ENCODE results near the gene TTLL10. TPM values are rescaled to one million over a fixed set of nuclear protein-coding genes. Genes with fewer than 3 reads are reported as not detected.

TTLL10 gene
- polyA plus RNA-seq, 1 donor: 0.64 TPM

DNA sequence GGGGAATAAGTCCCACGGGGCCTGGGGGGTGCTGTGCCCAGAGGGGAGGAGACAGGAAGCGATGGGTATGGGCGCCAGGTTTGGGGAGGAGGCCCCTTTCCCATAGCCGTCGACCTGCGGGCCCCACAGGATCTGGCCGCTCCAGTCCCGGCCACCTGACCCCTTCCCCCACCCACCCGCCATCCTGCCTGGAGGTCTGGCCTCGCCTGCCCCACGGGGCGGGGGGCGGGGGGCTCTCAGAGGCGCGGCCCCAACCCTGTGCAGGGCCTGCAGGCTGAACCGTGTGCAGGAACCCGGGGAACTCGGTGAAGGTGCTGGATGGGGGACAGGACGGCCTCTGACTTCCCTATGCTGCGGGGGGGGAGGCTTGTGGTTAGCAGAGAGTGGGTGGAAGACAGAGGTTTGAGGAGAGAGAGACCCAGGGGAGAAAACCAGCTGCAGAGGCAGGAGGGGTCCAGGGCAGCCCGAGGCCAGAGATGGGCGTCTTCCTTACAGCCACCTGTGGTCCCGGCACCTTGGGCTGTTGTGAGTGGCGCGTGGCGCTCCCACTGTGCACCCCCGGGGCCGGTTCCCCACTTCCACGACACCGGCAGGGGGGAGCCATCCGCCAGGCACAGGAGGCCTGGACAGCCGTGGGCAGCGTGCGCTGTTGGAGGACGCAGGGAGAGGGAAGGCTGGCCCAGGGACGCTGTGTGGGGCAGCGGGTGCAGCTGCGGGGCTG, 35.2 kb downstream of the TTLL10 start:
- no peak for DNase-seq
- Histone ChIP-seq H3K36me3 (ENCODE audit: control insufficient read depth, insufficient read depth, low read length) (no peaks in the 10 kb centered on the region), H3K4me1 (ENCODE audit: control insufficient read depth, insufficient read depth, low read length) (peaks cover 5% of the 10 kb centered on the region), H3K4me3 (ENCODE audit: low read length) (no peak overlapping the region), H3K9me3 (ENCODE audit: control insufficient read depth, low read depth, low read length) (peaks cover 9% of the 10 kb centered on the region), H3K27me3 (ENCODE audit: control insufficient read depth, insufficient read depth, low read length) (peaks cover 40% of the 10 kb centered on the region), H3K27ac (ENCODE audit: low read length) (no peak overlapping the region)
- no CpG with 5 or more reads among the region's 38 CpGs for WGBS (ENCODE audit: insufficient coverage, low lambda C conversion rate)

DNA sequence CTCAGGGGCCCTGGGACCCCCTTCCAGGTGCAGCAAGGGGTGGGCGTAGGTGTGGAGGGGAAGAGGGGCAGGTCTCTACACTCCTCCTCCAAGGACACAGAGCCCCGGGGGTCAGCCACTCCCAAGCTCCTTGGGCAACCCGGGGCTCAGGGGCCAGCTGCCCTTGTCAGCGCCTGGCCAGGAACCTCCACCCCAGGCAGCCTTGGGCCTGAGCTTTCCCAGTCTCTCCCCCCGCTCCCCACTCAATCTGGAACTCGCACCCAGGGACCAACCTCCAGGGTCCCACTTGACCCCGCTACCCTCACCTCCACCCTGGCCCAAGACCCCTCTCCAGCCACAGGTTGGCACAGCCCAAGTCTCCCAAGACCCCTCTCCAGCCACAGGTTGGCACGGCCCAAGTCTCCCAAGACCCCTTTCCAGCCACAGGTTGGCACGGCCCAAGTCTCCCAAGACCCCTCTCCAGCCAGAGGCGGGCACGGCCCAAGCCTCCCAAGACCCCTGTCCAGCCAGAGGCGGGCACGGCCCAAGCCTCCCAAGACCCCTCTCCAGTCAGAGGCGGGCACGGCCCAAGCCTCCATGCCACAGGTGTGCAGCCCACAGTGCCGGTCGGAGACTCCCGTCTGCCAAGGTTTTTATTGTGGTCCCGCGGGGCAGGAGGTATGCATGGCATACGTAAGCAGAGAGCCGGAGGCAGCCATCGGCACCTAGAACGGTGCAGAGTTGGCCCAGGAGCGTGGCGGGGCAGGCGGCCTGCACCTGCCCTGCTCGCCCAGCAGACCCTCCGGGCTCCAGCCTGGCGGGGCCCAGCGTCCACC, 37.3 kb downstream of the TTLL10 start:
- Histone ChIP-seq H3K4me1 (ENCODE audit: control insufficient read depth, insufficient read depth, low read length) (peaks cover 5% of the 10 kb centered on the region), H3K27ac (ENCODE audit: low read length) (no peak overlapping the region), H3K27me3 (ENCODE audit: control insufficient read depth, insufficient read depth, low read length) (peaks cover 30% of the 10 kb centered on the region), H3K9me3 (ENCODE audit: control insufficient read depth, low read depth, low read length) (peaks cover 5% of the 10 kb centered on the region), H3K4me3 (ENCODE audit: low read length) (no peak overlapping the region), H3K36me3 (ENCODE audit: control insufficient read depth, insufficient read depth, low read length) (peaks cover 5% of the 10 kb centered on the region)
- no peak for DNase-seq
- WGBS (ENCODE audit: insufficient coverage, low lambda C conversion rate): no CpG with 5 or more reads among the region's 31 CpGs

DNA sequence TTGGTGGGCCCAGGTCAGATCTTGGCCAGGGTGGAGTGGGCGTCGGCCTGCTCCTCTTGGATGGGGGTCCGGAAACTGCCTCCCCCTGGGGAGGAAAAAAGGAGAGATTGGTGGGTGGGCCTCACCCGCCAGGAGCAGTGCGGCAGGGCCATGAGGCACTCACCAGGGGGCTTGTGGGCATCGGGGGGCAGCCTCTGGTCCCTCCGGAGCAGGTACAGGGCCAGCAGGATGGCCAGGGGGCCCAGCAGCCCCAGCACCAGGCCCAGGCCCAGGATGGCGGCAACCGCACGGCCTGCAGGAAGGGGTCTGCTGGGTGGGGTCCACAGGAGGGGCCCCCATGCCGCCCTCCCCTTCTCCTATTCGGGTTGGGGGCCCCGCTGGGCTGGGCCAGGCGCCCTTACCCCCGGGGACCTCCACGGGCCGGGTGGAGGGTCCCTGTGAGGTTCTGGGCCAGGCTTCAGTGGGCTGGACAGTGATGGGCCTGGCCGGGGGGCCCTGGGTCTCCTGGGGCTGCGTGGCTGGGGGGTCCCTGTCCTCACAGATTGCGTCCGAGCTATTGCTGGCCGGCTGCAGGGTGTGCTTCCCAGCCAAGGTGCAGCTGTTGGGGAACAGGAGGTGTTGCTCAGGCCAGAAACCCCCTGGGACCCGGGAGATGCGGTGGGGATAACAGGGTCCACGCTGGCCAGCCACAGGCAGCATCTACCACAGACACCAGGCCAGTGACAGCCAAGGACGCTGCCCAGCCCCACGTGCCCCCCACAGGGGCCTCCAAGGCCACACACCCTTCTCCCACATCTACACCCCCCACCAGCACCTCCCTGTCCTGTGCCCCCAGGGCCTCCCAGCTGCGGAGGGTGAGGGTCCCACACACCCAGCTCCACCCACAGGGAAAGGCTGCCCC, 38.1 kb downstream of the TTLL10 start:
- DNase-seq: no peak
- H3K9me3 ChIP-seq (ENCODE audit: control insufficient read depth, low read depth, low read length): peaks cover 5% of the 10 kb centered on the region
- no peak overlapping the region for H3K27ac ChIP-seq (ENCODE audit: low read length)
- no peak overlapping the region for H3K4me3 ChIP-seq (ENCODE audit: low read length)
- peaks cover 22% of the 10 kb centered on the region for H3K27me3 ChIP-seq (ENCODE audit: control insufficient read depth, insufficient read depth, low read length)
- no peaks in the 10 kb centered on the region for H3K4me1 ChIP-seq (ENCODE audit: control insufficient read depth, insufficient read depth, low read length)
- WGBS (ENCODE audit: insufficient coverage, low lambda C conversion rate): no CpG with 5 or more reads among the region's 28 CpGs
- H3K36me3 ChIP-seq (ENCODE audit: control insufficient read depth, insufficient read depth, low read length): peaks cover 14% of the 10 kb centered on the region

DNA sequence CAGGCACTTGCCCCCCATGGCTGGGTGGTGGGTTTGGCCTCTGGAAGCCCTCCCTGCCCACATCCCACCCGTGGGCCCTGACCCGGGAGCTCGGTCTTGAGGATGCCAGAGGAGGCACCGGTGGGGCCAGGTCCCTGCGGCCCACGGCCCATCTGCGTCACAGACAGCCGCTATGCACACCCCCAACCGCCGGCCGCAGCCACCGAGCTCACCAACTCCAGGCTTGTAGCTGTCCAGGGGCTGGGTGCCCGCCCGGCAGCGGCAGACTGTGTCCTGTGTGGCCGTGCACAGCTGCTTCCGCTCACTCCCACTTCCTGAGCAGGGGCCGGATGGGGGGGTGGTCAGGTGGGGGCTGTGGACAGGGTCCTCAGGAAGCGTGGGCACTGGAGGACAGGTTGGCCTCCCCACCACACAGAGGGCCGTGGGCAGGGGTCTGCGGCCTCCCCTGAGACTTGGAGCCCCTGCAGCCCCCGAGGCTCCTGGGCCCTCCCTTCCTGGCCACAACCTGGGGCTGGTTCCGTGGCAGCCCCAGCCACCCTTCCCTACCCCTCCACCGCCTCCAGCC, 39.2 kb downstream of the TTLL10 start:
- DNase-seq: no peak

DNA sequence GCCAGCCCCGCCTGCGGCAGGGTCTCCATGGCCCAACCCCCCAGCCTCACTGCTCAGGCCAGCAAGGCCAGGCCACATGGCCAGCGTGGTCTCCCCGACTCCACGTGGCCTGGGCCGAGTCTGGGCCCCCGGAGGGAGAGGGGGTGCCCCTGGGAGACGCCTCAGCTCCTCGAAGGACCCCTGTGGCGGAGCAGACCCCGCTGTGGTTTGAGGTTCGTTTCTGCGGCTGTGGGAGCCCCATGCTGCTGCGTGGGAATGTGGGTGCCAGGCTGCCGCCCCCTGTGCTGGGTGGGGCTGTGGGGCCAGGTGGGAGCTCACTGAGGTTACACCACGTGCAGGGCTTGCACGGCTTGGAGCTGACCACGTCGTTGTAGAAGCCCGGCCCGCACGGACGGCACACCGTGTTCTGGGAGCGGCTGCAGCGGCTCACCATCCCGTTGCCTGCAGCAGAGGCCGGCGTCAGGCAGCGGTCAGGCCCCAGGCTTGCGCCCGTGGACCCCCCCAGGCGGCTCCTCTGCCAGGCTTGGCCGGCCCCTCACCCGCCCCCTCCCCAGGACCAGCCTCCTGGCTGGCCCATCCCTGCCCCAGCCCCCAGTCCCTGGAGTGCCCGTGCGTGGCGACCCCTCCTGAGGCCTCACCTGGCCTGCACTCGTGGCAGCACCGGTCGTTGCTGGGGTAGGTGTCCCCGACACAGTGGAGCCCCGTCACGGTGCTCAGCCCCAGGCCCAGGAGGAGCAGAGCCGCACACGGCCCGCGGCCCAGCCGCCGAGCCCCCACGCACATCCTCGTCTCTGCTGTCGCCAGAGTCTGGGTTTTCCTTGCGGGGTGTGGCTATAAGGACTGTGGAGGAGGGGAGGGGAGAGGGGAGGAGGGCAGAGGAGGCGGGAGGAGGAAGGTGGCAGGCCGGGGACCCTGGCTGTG, 39.9 kb downstream of the TTLL10 start, which contains the start of gene TNFRSF4:
Gene TNFRSF4 (minus strand): TSS at position 809 of the 921 bp plus-strand sequence. CDS start 26 bp downstream, at position 783.
- H3K27me3 ChIP-seq (ENCODE audit: control insufficient read depth, insufficient read depth, low read length): peaks cover 6% of the 10 kb centered on the region
- DNase-seq: no peak
- peaks cover 29% of the 10 kb centered on the region for H3K36me3 ChIP-seq (ENCODE audit: control insufficient read depth, insufficient read depth, low read length)
- no CpG with 5 or more reads among the region's 56 CpGs for WGBS (ENCODE audit: insufficient coverage, low lambda C conversion rate)
- H3K4me1 ChIP-seq (ENCODE audit: control insufficient read depth, insufficient read depth, low read length): no peaks in the 10 kb centered on the region
- no peak within 1 kb of the TSS for H3K27ac ChIP-seq (ENCODE audit: low read length)
- H3K4me3 ChIP-seq (ENCODE audit: low read length): no peak within 1 kb of the TSS
- peaks cover 18% of the 10 kb centered on the region for H3K9me3 ChIP-seq (ENCODE audit: control insufficient read depth, low read depth, low read length)

More for the DNA sequence above, 39.2 kb downstream of the TTLL10 start:
- Histone ChIP-seq H3K4me3 (ENCODE audit: low read length) (no peak overlapping the region), H3K4me1 (ENCODE audit: control insufficient read depth, insufficient read depth, low read length) (no peaks in the 10 kb centered on the region), H3K27me3 (ENCODE audit: control insufficient read depth, insufficient read depth, low read length) (peaks cover 13% of the 10 kb centered on the region), H3K36me3 (ENCODE audit: control insufficient read depth, insufficient read depth, low read length) (peaks cover 21% of the 10 kb centered on the region), H3K9me3 (ENCODE audit: control insufficient read depth, low read depth, low read length) (peaks cover 11% of the 10 kb centered on the region), H3K27ac (ENCODE audit: low read length) (no peak overlapping the region)
- WGBS (ENCODE audit: insufficient coverage, low lambda C conversion rate): no CpG with 5 or more reads among the region's 24 CpGs

DNA sequence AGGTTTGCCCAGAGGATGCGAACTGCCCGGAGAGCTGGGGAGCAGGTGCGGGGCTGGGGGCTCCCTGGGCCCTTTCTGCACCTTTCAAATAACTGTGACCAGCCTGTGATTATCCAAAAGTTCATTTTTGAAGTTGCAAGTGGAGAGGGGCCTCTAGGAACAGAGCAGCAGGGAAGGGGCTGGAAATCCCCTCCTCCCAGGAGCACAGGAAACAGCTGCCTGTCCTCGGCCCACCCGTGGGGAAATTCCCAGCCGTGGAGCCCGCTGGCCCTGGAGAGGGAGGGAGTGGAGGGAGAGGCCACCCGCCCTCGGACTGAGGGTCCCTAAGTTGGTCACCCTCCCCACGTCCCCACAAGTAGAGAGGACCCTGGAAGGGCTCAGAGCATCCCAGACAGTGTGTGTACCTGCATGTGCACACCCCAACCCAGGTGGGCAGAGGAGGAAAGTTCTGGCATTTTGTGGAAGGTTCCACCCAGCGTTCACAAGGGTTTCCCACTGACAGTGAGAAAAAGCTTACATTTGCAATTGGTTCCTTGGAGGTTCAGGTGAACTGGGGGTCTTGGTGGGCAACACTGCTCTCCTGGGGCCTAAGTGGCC, 41.5 kb downstream of the TTLL10 start:
- H3K4me3 ChIP-seq (ENCODE audit: low read length): no peak overlapping the region
- no peaks in the 10 kb centered on the region for H3K27me3 ChIP-seq (ENCODE audit: control insufficient read depth, insufficient read depth, low read length)
- no peaks in the 10 kb centered on the region for H3K4me1 ChIP-seq (ENCODE audit: control insufficient read depth, insufficient read depth, low read length)
- H3K9me3 ChIP-seq (ENCODE audit: control insufficient read depth, low read depth, low read length): peaks cover 18% of the 10 kb centered on the region
- DNase-seq: no peak
- no CpG with 5 or more reads among the region's 11 CpGs for WGBS (ENCODE audit: insufficient coverage, low lambda C conversion rate)
- H3K27ac ChIP-seq (ENCODE audit: low read length): no peak overlapping the region
- peaks cover 43% of the 10 kb centered on the region for H3K36me3 ChIP-seq (ENCODE audit: control insufficient read depth, insufficient read depth, low read length)

DNA sequence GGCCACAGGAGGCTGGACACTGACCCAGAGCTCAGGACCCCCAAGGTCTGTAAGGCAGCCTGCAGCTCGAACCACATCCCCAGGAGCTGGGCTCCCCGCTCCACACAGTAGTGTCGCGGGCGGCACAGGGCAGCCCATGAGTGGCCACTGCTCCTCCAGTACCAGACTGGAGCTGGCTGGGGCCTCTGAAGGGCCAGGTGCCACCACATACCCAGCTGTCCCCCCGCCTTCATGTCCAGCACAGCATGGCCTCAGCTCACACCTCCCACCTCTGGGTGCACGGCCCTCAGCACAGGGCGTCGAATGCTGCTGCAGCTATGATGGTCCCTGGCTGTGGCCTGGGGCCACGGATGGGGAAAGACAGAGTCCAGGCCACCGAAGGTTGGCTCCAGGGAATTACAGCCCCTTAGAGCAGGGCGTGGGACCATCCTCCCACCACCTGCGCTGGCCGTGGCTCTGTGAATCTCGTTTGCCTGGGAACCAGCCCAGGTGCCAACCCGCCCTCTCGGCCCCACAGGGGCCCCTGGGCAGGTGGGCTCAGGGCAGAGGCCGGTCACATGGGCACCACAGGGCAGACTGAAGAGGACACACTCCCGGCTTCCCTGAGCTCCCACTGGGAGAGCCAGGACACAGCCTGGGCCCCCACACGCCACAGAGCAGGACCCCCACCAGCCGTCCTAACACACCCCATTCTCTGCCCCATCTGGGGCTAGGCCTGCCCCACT, 42.4 kb downstream of the TTLL10 start:
- no CpG with 5 or more reads among the region's 21 CpGs for WGBS (ENCODE audit: insufficient coverage, low lambda C conversion rate)
- no peaks in the 10 kb centered on the region for H3K27me3 ChIP-seq (ENCODE audit: control insufficient read depth, insufficient read depth, low read length)
- no peak overlapping the region for H3K4me3 ChIP-seq (ENCODE audit: low read length)
- no peaks in the 10 kb centered on the region for H3K4me1 ChIP-seq (ENCODE audit: control insufficient read depth, insufficient read depth, low read length)
- no peak for DNase-seq
- peaks cover 51% of the 10 kb centered on the region for H3K36me3 ChIP-seq (ENCODE audit: control insufficient read depth, insufficient read depth, low read length)
- H3K9me3 ChIP-seq (ENCODE audit: control insufficient read depth, low read depth, low read length): peaks cover 18% of the 10 kb centered on the region
- no peak overlapping the region for H3K27ac ChIP-seq (ENCODE audit: low read length)

DNA sequence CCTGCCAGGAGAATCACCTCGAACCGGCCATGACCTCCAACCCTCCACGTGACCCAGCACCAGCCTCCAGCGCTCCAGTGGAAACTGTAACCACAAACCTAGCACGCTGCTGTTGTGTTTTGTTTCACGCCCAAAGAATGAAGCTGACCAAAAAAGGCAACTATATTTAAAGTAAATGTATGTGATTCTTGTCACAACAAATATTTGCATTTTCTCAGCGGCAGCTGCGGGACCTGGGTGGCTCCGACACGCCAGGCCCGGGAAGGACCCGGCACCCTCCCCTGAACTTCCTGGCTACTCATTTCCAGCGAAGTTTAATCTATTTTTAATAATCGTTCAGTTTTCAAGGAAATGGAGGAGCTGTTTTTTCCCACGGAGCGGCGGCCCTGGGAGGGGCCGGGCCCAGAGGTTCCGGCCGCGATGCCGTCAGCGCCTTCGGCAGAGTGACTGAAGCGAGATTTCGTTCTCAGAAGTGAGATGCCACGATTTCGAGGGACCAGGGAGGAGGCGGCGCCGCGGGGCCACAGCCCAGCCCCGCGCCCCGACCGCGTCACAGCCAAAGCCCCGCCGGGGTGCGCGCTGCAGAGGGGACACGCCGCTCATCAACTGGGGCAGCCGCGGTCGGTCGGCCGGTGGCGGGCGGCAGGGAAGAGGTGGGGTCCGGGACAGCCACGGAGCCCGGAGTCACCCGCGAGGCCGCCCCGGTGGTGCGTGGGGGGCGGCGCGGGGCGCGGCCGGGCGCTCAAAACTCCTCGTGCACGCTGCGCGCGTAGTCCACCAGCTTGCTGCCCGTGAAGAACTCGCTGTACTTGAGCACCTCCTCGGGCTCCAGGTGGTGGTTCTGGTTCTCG, 43.3 kb downstream of the TTLL10 start:
- no peak for DNase-seq

More for the DNA sequence above, 43.3 kb downstream of the TTLL10 start:
- H3K27me3 ChIP-seq (ENCODE audit: control insufficient read depth, insufficient read depth, low read length): no peaks in the 10 kb centered on the region
- no peaks in the 10 kb centered on the region for H3K4me1 ChIP-seq (ENCODE audit: control insufficient read depth, insufficient read depth, low read length)
- peaks cover 61% of the 10 kb centered on the region for H3K36me3 ChIP-seq (ENCODE audit: control insufficient read depth, insufficient read depth, low read length)
- no CpG with 5 or more reads among the region's 74 CpGs for WGBS (ENCODE audit: insufficient coverage, low lambda C conversion rate)
- peaks cover 18% of the 10 kb centered on the region for H3K9me3 ChIP-seq (ENCODE audit: control insufficient read depth, low read depth, low read length)
- H3K27ac ChIP-seq (ENCODE audit: low read length): no peak overlapping the region
- H3K4me3 ChIP-seq (ENCODE audit: low read length): no peak overlapping the region

Data from large intestine (tissue), 3 donors.